HL-60 (cell line): Measurements from ENCODE around the gene AGGF1.

Source experiments
- DNase-seq, 2 experiments: peaks; one replicate each; pipeline ENCODE4 v3.0.0-alpha.2; 2010 to 2020; ENCODE audit warnings: low read depth in 1 of 2, low spot score in 1 of 2
- H3K27ac ChIP-seq: fragments of 250-450 bp; sonication (Bioruptor Pico); replicated peaks from 2 replicates; pipeline ENCODE4 v1.5.1; 2020; ENCODE audit warnings: mild to moderate bottlenecking, moderate library complexity
- H3K27me3 ChIP-seq: fragments of 250-450 bp; sonication (Bioruptor Pico); 2 replicates; pipeline ENCODE4 v1.5.1; 2021; ENCODE audit warnings: mild to moderate bottlenecking, moderate library complexity; ENCODE audit not compliant: insufficient read depth, poor library complexity, severe bottlenecking
- H3K4me3 ChIP-seq: replicated peaks from 2 replicates; pipeline ENCODE4 v1.5.1; 2011; ENCODE audit warnings: mild to moderate bottlenecking, control low read depth, low read length; ENCODE audit not compliant: insufficient read depth
- GABPA ChIP-seq: IDR thresholded peaks from 2 replicates; pipeline ENCODE4 v1.6.1; 2012; ENCODE audit warnings: low read depth
- POLR2AphosphoS5 ChIP-seq: IDR thresholded peaks from 2 replicates; pipeline ENCODE4 v1.6.1; 2012; ENCODE audit warnings: low read depth
- SPI1 ChIP-seq: IDR thresholded peaks from 2 replicates; pipeline ENCODE4 v1.6.1; 2012; ENCODE audit warnings: low read depth, mild to moderate bottlenecking, borderline replicate concordance
- TF ChIP-seq, protein P1 (sequence below): IDR thresholded peaks from one replicate; pipeline ENCODE4 v1.5.1; 2011; ENCODE audit warnings: low read length, control low read depth, inconsistent platforms; ENCODE audit not compliant: insufficient read depth
- TF ChIP-seq, protein P2 (sequence below): IDR thresholded peaks from 2 replicates; pipeline ENCODE4 v1.6.1; 2012; ENCODE audit warnings: low read depth; ENCODE audit not compliant: insufficient replicate concordance

AGGF1 gene

DNA sequence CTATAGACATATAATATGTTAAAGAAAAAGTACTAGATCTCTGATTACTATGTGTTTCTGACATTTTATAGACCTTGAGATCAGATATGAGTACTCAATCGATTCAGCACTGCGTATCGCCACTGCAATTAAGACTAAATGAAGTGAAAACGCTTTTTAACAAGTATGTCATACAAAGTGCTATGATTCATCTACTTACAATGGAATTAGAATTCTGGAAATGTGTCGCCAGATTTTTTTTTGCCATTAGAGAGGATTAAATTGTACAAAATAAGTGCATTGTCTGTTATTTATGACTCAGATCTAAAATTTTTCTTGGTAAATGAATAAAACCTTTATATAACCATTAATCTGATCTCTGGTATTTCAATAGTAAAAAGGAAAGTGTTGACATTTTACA lies 20.0 kb upstream of the AGGF1 start:
- H3K4me3 ChIP-seq: no peak overlapping the region
- TF ChIP-seq, protein P1, sequence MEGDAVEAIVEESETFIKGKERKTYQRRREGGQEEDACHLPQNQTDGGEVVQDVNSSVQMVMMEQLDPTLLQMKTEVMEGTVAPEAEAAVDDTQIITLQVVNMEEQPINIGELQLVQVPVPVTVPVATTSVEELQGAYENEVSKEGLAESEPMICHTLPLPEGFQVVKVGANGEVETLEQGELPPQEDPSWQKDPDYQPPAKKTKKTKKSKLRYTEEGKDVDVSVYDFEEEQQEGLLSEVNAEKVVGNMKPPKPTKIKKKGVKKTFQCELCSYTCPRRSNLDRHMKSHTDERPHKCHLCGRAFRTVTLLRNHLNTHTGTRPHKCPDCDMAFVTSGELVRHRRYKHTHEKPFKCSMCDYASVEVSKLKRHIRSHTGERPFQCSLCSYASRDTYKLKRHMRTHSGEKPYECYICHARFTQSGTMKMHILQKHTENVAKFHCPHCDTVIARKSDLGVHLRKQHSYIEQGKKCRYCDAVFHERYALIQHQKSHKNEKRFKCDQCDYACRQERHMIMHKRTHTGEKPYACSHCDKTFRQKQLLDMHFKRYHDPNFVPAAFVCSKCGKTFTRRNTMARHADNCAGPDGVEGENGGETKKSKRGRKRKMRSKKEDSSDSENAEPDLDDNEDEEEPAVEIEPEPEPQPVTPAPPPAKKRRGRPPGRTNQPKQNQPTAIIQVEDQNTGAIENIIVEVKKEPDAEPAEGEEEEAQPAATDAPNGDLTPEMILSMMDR: no peak
- TF ChIP-seq POLR2AphosphoS5 (no peak), GABPA (no peak), SPI1 (no peak)
- TF ChIP-seq, protein P2, sequence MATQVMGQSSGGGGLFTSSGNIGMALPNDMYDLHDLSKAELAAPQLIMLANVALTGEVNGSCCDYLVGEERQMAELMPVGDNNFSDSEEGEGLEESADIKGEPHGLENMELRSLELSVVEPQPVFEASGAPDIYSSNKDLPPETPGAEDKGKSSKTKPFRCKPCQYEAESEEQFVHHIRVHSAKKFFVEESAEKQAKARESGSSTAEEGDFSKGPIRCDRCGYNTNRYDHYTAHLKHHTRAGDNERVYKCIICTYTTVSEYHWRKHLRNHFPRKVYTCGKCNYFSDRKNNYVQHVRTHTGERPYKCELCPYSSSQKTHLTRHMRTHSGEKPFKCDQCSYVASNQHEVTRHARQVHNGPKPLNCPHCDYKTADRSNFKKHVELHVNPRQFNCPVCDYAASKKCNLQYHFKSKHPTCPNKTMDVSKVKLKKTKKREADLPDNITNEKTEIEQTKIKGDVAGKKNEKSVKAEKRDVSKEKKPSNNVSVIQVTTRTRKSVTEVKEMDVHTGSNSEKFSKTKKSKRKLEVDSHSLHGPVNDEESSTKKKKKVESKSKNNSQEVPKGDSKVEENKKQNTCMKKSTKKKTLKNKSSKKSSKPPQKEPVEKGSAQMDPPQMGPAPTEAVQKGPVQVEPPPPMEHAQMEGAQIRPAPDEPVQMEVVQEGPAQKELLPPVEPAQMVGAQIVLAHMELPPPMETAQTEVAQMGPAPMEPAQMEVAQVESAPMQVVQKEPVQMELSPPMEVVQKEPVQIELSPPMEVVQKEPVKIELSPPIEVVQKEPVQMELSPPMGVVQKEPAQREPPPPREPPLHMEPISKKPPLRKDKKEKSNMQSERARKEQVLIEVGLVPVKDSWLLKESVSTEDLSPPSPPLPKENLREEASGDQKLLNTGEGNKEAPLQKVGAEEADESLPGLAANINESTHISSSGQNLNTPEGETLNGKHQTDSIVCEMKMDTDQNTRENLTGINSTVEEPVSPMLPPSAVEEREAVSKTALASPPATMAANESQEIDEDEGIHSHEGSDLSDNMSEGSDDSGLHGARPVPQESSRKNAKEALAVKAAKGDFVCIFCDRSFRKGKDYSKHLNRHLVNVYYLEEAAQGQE: no peak
- DNase-seq: no peak
- no peak overlapping the region for H3K27ac ChIP-seq
- no peaks in the 10 kb centered on the region for H3K27me3 ChIP-seq

DNA sequence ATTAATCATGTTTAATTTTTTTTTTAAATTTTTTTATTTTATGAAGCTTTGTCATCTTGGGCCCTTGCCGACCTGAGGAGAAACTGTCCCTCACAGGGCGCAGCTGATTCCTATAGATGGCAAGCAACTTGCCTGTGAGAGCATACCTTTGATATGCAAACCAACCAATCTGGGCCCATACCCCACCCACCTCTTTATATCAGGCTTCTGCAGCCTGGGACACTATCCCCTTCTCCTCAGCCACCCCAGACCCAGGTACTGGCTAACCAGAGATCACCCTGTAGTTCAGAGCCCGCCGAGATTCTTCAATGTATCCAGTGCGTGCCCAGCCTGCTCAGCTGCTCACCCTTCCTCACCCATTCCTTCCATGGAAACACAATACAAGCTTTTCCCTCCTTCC lies 18.7 kb upstream of the AGGF1 start:
- Histone ChIP-seq H3K27ac (no peak overlapping the region), H3K4me3 (no peak overlapping the region), H3K27me3 (no peaks in the 10 kb centered on the region)
- TF ChIP-seq POLR2AphosphoS5: no peak
- TF ChIP-seq, protein P2: no peak
- no peak for TF ChIP-seq SPI1
- TF ChIP-seq, protein P1: no peak
- no peak for TF ChIP-seq GABPA
- no peak for DNase-seq

DNA sequence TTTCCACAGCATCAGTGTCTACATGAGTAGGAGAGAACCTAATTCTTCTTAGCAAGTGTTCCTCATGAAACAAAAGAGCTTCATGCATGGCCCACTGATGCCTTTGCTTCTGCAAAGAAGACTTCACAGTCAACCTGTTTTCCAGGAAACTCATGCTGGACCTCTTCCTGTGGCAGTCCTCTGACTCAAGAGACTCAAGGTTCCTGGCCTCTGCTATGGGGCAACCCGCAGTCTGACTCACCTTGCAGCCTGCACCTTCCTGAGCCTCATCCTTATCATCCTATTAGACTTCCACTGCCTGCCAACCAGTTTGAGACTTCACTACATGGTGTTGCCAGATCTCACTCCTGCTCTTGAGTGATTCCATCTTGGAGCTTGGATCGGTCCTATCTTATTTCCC lies 17.6 kb upstream of the AGGF1 start:
- DNase-seq: no peak
- no peaks in the 10 kb centered on the region for H3K27me3 ChIP-seq
- no peak overlapping the region for H3K27ac ChIP-seq
- no peak overlapping the region for H3K4me3 ChIP-seq
- TF ChIP-seq, protein P2: no peak
- TF ChIP-seq POLR2AphosphoS5: no peak
- TF ChIP-seq SPI1: no peak
- TF ChIP-seq, protein P1: no peak
- TF ChIP-seq GABPA: no peak
